ENCODE data around the gene GNAT2.
A peak's percentile ranks its signal among the peaks of the same experiment; 100 is the strongest.

The GNAT2 gene

DNA sequence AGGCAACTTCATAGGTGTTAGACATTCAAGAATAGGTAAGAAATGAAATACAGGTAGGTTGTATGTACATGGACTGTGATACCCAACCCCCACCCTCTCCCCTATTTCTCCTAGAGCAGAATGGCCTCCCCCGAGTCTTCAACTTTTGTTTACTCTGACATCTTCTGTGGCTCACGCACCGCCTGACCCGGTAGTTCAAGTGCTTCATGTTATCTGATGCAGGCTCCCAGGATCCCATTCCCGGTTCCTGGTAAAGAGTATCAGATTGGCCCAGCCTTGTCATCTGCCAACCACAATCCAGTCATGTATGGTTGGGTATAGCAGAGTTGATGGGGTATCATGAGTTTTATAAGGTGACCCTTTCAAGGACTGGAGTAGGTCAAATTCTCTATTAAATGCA, 61.9 kb downstream of the GNAT2 start:
- Histone ChIP-seq H3K4me2 (0 out of 22 replicates have a peak overlapping the region, but pooled peaks of 1 of the 11 experiments have one; percentile 74), H3K4me1 (peaks cover 20 to 83% (median 33%) of the 10 kb centered on the region in 10 experiments), H3K4me3 (no peak overlapping the region), H4K20me1 (peaks cover 96 to 100% (median 100%) of the 10 kb centered on the region in 11 experiments), H3K36me3 (peaks cover 0 to 35% (median 26%) of the 10 kb centered on the region in 11 experiments; a peak in 19 of 22 replicates), H3K27ac (no peak overlapping the region), H3K9ac (no peak overlapping the region), H3K27me3 (no peaks in the 10 kb centered on the region), H3K9me3 (replicated peaks in 1 of 11) (peaks cover 0 to 11% (median 0%) of the 10 kb centered on the region in 11 experiments; a peak in 3 of 22 replicates)
- TF ChIP-seq Cebpa-rat (IDR thresholded peaks at IDR 0.05) = no peak

DNA sequence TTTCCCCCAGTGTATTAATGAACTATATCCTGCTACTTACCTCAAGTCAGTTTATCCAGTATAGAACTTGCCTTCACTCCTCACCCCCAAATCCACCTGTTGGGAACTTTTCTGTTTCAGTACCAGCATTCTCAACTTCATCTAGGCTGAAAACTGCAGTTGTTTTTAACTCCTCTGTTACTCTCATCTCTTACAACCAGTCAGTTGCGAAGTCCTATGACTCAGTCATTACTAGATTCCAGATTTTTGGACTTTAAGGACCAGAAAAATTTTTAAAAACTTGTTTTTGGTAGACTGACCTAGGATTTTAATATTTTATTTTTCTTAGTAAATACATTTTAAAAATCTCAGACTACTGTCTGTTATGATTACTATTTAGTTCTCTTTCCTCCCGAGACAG, 62.9 kb downstream of the GNAT2 start:
- peaks cover 0 to 11% (median 0%) of the 10 kb centered on the region in 11 experiments; a peak in 3 of 22 replicates for H3K9me3 ChIP-seq (replicated peaks in 1 of 11)
- peaks cover 94 to 100% (median 100%) of the 10 kb centered on the region in 11 experiments for H4K20me1 ChIP-seq
- H3K4me3 ChIP-seq = no peak overlapping the region
- H3K4me2 ChIP-seq = peak overlapping the region; percentile 35 to 74 (median 54); a peak in 19 of 22 replicates
- H3K27ac ChIP-seq = peak overlapping the region in 1 of 11 experiments; percentile 15; a peak in 1 of 22 replicates
- H3K27me3 ChIP-seq = no peaks in the 10 kb centered on the region
- H3K36me3 ChIP-seq = peaks cover 0 to 45% (median 31%) of the 10 kb centered on the region in 11 experiments; a peak in 19 of 22 replicates
- H3K4me1 ChIP-seq = peaks cover 16 to 83% (median 28%) of the 10 kb centered on the region in 10 experiments
- no peak for TF ChIP-seq Cebpa-rat (IDR thresholded peaks at IDR 0.05)
- no peak overlapping the region for H3K9ac ChIP-seq

Data from BLaER1 treated with 17β-estradiol and CSF1 and Interleukin-3, amounts not matched to agents 10 nM and 100 nM (cell line).